GM18873 (cell line): ENCODE measurements around the gene CX3CL1.
"Not testable (repeated sequence)": the region's sequence is repeated elsewhere in the genome, so short reads cannot be mapped to it uniquely, and the experiment has no call there.

ENCODE experiments used
- ATAC-seq: cut with Tn5 transposase; IDR thresholded peaks from one replicate; pipeline ENCODE4 v1.9.1; 2021; ENCODE audit warnings: mild to moderate bottlenecking, moderate library complexity, moderate number of reproducible peaks; ENCODE audit not compliant: unreplicated experiment, low FRiP score

Gene CX3CL1

DNA sequence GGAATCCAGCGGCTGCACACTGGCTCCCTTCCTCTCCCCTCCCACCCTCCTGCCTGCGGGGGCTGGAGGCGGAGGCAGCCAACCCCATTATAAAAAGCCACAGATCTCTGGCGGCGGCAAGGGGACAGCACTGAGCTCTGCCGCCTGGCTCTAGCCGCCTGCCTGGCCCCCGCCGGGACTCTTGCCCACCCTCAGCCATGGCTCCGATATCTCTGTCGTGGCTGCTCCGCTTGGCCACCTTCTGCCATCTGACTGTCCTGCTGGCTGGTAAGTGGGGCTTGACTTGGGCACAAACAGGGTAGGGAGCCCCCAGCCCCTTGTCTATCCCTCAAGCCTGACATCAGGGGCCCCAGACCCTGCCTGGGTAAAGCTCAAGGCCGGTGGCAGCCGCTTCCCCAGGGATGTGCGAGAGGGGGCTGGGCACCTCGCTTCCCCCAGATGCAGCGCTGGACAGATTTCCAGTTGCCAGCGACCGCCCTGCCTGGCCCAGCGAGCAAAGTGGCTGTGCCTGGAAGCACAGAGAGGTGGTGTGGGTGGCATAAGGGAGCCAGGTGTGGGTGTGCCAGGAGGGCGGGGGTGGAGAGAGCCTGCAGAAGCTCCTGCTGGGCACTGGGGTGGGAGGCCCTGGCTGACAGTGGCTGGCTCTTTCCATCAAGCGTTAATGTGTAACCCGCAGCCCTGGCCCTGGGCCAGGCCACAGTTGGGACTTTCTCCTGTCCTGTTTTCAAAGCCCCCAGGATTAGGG is at the start of gene CX3CL1:
Gene CX3CL1, plus strand, starts transcription at position 119 of the 745 bp plus-strand sequence. Its CDS starts 79 bp downstream, at position 198.
- ATAC-seq: no peak

DNA sequence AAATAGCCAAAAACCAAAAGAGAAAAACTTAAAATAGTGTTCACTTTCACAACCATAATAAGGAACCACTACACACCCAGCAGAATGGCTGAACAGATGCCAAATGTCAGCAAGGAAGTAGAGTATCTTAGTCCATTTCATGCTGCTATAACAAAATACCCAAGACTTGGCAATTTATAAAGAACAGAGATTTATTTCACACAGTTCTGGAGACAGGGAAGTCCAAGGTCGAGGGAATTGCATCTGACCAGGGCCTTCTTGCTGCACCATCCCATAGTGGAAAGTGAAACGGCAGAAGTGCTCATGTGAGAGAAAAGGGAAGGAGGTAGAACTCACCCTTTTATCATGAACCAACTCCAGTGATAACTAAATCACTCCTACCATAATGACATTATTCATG is 47.5 kb upstream of the CX3CL1 start:
- no peak for ATAC-seq

GRCh38 chr16:57325458-57325857 is 46.8 kb upstream of the CX3CL1 start:
- no peak for ATAC-seq

- ATAC-seq: no peak
Observed at GRCh38 chr16:57329718-57330327, 42.5 kb upstream of the CX3CL1 start.

- ATAC-seq: no peak
Observed at GRCh38 chr16:57331355-57331754, 40.9 kb upstream of the CX3CL1 start.

DNA sequence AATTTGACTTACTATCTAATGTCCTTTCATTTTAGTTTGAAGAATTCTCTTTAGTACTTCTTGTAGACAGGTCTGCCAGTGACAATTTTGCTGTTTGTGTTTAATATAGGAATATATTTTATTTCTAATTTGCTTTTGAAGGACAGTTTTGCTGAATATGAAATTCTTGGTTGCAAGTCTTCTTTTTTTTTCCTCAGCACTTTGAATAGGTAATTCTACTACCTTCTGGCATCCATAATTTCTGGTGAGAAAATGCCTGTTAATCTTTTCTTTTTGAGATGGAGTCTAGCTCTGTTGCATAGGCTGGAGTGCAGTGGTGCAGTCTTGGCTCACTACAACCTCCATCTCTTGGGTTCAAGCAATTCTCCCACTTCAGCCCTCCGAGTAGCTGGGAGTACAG is 38.9 kb upstream of the CX3CL1 start:
- ATAC-seq: no peak

DNA sequence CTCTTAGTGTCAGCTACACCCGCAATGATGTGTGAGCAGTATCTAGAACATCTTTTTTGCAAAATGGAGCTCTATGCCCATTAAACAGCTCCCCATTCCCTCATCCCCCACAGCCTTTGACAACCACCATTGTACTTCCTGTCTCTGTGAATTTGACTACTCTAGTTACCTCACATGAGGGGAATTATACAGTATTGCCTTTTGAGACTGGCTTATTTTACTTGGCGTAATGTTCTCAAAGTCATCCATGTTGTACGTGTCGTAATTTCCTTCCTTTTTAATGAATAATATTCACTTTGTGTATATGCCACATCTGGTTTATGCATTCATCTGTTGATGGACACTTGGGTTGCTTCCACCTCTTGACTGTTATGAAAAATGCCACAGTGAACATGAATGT is 36.9 kb upstream of the CX3CL1 start:
- ATAC-seq: no peak

DNA sequence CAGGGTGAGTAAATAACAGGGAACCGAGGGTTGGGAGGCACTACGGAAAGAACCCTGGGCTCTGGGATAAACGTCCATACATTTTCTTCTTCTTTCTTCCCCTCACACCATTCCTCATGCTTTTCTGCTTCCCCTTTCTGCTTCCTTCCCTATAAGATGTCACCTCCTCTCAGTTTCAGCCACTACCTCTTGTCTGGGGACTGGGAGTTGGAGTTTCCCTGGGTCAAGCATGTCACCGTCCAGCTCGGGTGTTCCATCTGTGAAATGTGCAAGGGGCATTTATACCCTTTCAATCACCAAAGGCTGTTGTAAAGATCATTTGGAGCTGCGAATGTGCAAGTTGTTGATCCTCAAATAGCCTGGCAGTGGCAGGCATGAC is 31.2 kb upstream of the CX3CL1 start:
- ATAC-seq: no peak

GRCh38 chr16:57341441-57342303 is 30.6 kb upstream of the CX3CL1 start:
- no peak for ATAC-seq

DNA sequence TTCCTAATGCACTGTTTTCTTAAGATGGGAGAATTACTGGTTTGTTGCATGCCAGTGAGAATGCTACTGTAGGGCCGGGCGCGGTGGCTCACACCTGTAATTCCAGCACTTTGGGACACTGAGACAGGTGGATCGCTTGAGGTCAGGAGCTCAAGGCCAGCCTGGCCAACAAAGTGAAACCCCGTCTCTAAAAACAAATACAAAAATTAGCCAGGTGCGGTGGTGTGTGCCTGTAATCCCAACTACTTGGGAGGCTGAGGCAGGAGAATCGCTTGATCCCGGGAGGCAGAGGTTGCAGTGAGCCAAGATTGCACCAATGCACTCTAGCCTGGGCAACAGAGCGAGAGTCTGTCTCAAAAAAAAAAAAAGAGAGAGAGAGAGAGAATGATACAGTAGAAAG is 29.7 kb upstream of the CX3CL1 start:
- not testable (repeated sequence) for ATAC-seq

- ATAC-seq: no peak
Observed at GRCh38 chr16:57343221-57343620, 29.1 kb upstream of the CX3CL1 start.

DNA sequence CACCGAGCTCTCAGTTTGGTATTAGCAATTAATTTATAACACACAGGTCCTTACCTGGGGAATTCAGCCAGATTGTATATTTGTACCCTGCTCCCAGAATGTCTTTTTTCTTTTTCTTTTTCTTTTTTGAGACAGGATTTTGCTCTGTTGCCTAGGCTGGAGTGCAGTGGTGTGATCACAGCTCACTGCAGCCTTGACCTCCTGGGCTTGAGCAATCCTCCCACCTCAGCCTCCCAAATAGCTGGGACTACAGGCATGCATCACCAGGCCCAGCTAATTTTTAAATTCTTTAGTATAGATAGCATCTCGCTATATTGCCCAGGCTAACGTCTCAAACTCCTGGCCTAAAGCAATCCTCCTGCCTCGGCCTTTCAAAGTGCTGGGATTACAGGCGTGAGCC is 28.2 kb upstream of the CX3CL1 start:
- ATAC-seq: not testable (repeated sequence)

DNA sequence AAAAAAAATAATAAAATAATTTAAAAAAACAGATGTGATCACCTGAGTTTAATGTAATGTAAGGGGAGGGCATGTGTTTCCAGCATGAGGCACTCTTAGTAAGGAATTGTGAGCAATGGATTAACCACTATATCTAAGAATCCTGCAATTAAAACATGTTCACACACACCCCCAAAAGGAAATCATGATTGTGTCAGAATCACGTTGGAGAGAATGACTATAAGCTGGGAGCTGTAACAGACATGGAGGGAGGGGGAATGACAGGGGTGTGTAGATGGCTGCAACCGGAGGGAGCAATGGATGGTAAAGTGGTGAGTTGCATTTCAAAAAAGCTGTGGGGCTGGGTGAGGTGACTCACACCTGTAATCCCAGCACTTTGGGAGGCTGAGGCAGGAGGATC is 27.3 kb upstream of the CX3CL1 start:
- no peak for ATAC-seq

GRCh38 chr16:57345666-57346204 is 26.6 kb upstream of the CX3CL1 start:
- ATAC-seq: no peak

DNA sequence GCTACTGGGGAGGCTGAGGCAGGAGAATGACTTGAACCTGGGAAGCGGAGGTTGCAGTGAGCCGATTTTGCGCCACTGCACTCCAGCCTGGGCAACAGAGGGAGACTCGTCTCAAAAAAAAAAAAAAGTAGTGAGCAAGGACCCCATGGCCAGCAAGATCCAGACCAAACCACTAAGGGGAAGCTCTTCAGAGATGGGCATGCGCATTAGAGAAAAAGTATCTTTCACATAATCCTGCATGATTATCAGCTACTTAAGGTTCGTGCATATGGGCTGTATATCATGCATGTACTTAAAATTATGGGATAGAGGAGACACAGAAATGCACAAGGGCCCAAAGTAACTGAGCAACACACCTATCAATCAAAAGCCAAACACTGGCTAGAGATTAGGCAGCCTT is 24.4 kb upstream of the CX3CL1 start:
- ATAC-seq: no peak

DNA sequence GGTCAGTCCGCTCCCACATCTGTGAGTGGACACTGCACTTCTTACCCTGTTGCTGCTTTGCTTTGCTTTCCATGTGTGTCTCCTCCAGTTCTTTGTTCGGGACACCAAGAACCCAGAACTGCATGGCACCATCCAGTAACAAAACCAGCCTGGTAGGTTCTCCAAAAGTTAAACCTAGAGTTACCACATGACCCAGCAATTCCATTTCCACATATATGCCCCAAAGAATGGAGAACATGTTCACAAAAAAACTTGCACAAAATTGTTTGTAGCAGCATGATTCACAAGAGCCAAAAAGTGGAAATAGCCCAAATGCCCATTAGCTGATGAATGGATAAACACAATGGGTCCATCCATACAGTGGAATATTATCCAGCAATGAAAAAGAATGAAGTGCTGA is 24.0 kb upstream of the CX3CL1 start:
- ATAC-seq: no peak

DNA sequence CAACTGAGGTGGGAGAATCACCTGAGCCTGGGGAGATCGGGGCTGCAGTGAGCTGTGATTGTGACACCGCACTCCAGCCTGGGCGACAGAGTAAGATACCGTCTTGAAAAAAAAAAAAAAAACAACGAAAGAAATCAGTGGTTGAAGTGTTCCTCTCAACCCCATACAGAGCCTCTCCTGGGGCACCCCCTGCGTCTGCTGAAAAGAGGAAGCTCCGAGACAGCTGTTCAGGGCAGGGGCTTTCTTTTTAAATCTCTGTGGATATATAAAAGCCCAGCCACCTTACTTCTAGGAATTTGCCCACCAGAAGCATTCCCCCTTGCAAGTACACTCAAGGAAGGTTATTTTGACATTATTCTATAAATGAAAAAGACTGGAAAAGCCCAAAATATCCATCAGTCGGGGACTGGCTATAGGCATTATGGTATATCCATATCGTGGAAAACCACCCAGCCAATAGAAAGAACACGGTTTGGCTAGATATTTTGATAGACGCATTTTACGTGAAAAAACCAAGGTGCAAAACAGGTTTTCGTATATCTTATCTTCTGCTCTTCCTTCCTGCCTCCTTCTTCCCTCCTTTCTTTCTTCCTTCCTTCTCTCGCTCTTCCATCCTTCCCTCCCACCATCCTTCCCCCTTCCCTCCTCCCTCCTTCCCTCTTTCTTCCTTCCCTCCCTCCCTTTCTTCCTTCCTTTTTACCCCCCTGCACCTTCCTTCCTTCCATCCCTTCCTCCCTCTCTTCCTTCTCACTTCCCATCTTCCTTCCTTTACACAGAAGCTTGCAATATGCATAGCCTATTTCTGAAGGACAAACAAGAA is 22.9 kb upstream of the CX3CL1 start:
- peak; percentile 84 for ATAC-seq

DNA sequence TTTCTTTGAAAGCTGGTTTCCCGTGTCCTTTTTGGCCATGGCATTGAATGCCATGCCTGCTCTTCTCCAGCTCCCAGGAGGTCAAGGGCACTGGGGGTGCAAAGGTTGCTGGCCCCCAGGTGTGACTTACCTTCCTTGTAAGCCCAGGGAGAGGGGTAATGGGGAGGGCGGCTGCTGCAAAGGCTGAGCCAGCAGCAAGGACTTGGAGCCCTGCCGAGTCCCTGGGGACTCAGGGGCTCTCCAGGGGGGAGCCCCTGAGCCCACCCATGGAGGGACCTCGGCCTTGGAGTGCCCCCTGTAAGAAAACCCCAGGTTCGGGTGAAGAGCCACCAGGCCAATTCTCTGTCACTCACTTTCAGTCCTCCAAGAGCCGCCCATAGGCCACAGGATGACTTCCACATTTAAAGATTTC is 19.6 kb upstream of the CX3CL1 start:
- no peak for ATAC-seq

GRCh38 chr16:57354311-57354710 is 18.0 kb upstream of the CX3CL1 start:
- ATAC-seq: no peak

GRCh38 chr16:57355898-57356414 is 16.3 kb upstream of the CX3CL1 start:
- no peak for ATAC-seq
